GM12878 (cell line): ENCODE measurements around the gene ALDH1L1. TPM values are rescaled to one million over a fixed set of nuclear protein-coding genes. Genes with fewer than 3 reads are reported as not detected.

Experiments used
- ATAC-seq: fragments of 200-7000 bp; cut with Tn5 transposase; 3 replicates; pipeline ENCODE4 v1.9.1; 2020; ENCODE audit warnings: mild to moderate bottlenecking, moderate library complexity
- BruUV-seq: library from RNA; stranded (reverse); fragments of 400-500 nt; replicated peaks from 2 replicates; lab custom pipeline; 2021; lab: Mats Ljungman, UMichigan
- CTCF ChIA-PET: fragments of 300-600 bp; sonication (Branson Sonifier 250); formaldehyde crosslinking; extraction: SDS; loops from one replicate; lab custom pipeline; 2021; ENCODE audit warnings: inconsistent platforms; lab: Yijun Ruan, JAX
- POLR2A ChIA-PET: fragments of 350-600 bp; formaldehyde crosslinking; extraction: SDS; loops from one replicate; lab custom pipeline; 2021; ENCODE audit warnings: inconsistent platforms; lab: Charles Lee
- RAD21 ChIA-PET: fragments of 300-600 bp; sonication (Branson Sonifier 250); formaldehyde crosslinking; loops from one replicate; lab custom pipeline; 2023; ENCODE audit warnings: antibody characterized with exemption; ENCODE audit not compliant: unreplicated experiment; lab: Charles Lee
- SMC1A ChIA-PET: fragments of 300-600 bp; sonication (Branson Sonifier 250); formaldehyde crosslinking; loops from one replicate; lab custom pipeline; 2023; ENCODE audit not compliant: unreplicated experiment, uncharacterized antibody; lab: Charles Lee
- DNase-seq: peaks from one replicate; pipeline ENCODE4 v3.0.0-alpha.2; 2011; ENCODE audit warnings: low read depth, low spot score
- FAIRE-seq: peaks from 3 replicates; lab custom pipeline; 2011; peaks lifted over from hg19 to GRCh38; lab: Jason Lieb, UNC
- H2AFZ ChIP-seq: 2 replicates; pipeline ENCODE4 v1.6.0; 2011; ENCODE audit warnings: low read depth, low read length, control low read depth; ENCODE audit not compliant: control insufficient read depth
- H3K27ac ChIP-seq: 2 replicates; pipeline ENCODE4 v1.5.1; 2011; ENCODE audit warnings: control low read depth; ENCODE audit not compliant: control insufficient read depth, insufficient read depth
- H3K27me3 ChIP-seq, 2 experiments: replicated peaks in 1 of 2; 2 replicates each; pipeline versions ENCODE4 v1.6.0 to v1.6.1; 2011; ENCODE audit warnings: low read length in 1 of 2; ENCODE audit not compliant: control insufficient read depth in 2 of 2, insufficient read depth in 2 of 2
- H3K36me3 ChIP-seq, 2 experiments: 2 replicates each; pipeline ENCODE4 v1.5.1; 2011; ENCODE audit warnings: low read length in 1 of 2; ENCODE audit not compliant: control insufficient read depth in 2 of 2, insufficient read depth in 2 of 2
- H3K4me1 ChIP-seq: 2 replicates; pipeline ENCODE4 v1.6.1; 2011; ENCODE audit warnings: mild to moderate bottlenecking, low read length, moderate library complexity, mixed read lengths; ENCODE audit not compliant: control insufficient read depth, insufficient read depth
- H3K4me2 ChIP-seq: 2 replicates; pipeline ENCODE4 v1.6.0; 2011; ENCODE audit warnings: control low read depth; ENCODE audit not compliant: control insufficient read depth, insufficient read depth
- H3K4me3 ChIP-seq: fragments of 200-600 bp; sonication (generic); 2 replicates; pipeline ENCODE4 v1.5.1; 2016
- H3K79me2 ChIP-seq: 2 replicates; pipeline ENCODE4 v1.6.0; 2011; ENCODE audit warnings: low read length; ENCODE audit not compliant: control insufficient read depth, insufficient read depth
- H3K9ac ChIP-seq: 2 replicates; pipeline ENCODE4 v1.8.0; 2011; ENCODE audit warnings: low read length, control low read depth, mixed read lengths; ENCODE audit not compliant: control insufficient read depth, insufficient read depth
- H3K9me3 ChIP-seq: replicated peaks from 3 replicates; pipeline ENCODE4 v1.5.1; 2011; ENCODE audit warnings: mild to moderate bottlenecking, low read length; ENCODE audit not compliant: control insufficient read depth, insufficient read depth
- H4K20me1 ChIP-seq: 2 replicates; pipeline ENCODE4 v1.6.0; 2011; ENCODE audit not compliant: control insufficient read depth, insufficient read depth
- BMI1 ChIP-seq: fragments of 450-650 bp; IDR thresholded peaks from 2 replicates; pipeline ENCODE4 v1.6.1; 2016; ENCODE audit warnings: mild to moderate bottlenecking, moderate library complexity, borderline replicate concordance
- IKZF1 ChIP-seq: fragments of 450-650 bp; conservative IDR thresholded peaks from 2 replicates; pipeline ENCODE4 v1.6.1; 2017; ENCODE audit warnings: antibody characterized with exemption, mild to moderate bottlenecking
- RFX5 ChIP-seq: IDR thresholded peaks from 2 replicates; pipeline ENCODE4 v1.6.1; 2011; ENCODE audit warnings: low read depth, low read length, improper control_type of control experiment
- YBX1 ChIP-seq: fragments of 450-650 bp; IDR thresholded peaks from 2 replicates; pipeline ENCODE4 v1.6.1; 2016; ENCODE audit warnings: antibody characterized with exemption
- WGBS: methylation state at CpG from one replicate; pipeline ENCODE4 v1.1.6; 2016; ENCODE audit warnings: low lambda C conversion rate; ENCODE audit not compliant: insufficient replicate concordance, insufficient coverage; ENCODE audit errors: missing lambda C conversion rate; 5-methylcytosine and 5-hydroxymethylcytosine counted together
- in situ Hi-C: fragments of 300-500 bp; cut with MboI; formaldehyde crosslinking; loops from 9 replicates; pipeline ENCODE4 v1.14.3; 2018; ENCODE audit warnings: mixed read lengths
- intact Hi-C: fragments of 100-400 bp; cut with micrococcal nuclease; formaldehyde crosslinking; loops from one replicate; pipeline ENCODE4 v1.14.2; 2022; ENCODE audit not compliant: unreplicated experiment
- polyA plus RNA-seq, 11 experiments: library from polyadenylated mRNA; depleted of rRNA in 4 of 11; unstranded in 6 of 11; stranded (reverse) in 5 of 11; fragments of >200 nt; fragmentation: Nextera tagmentation in 4 of 11; fragmentation: Illumina TruSeq in 1 of 11; extraction: Ambion mirVana in 4 of 11; extraction: Trizol in 1 of 11; gene quantifications; 1 replicate in 1 of 11; 2 replicates in 10 of 11; pipeline versions ENCODE4 v1.2.1 to v1.2.3, GENCODE V29; 2011 to 2016; ENCODE audit warnings: inconsistent platforms in 2 of 11, missing spikeins in 2 of 11, low read depth in 1 of 11
- total RNA-seq, 4 experiments: library from RNA; depleted of rRNA in 3 of 4; stranded (reverse); fragments of >200 nt in 3 of 4; fragmentation: Illumina TruSeq in 1 of 4; extraction: Trizol in 1 of 4; gene quantifications; 2 replicates each; pipeline versions ENCODE4 v1.2.1 to v1.2.3, GENCODE V29; 2013 to 2021
- TF ChIP-seq, protein P1 (sequence below): fragments of 450-650 bp; IDR thresholded peaks from 2 replicates; pipeline ENCODE4 v1.6.1; 2017; ENCODE audit warnings: mild to moderate bottlenecking, moderate library complexity
- TF ChIP-seq, protein P2 (sequence below): fragments of 450-650 bp; formaldehyde crosslinking; IDR thresholded peaks from 2 replicates; pipeline ENCODE4 v1.5.0; 2022; ENCODE audit warnings: mild to moderate bottlenecking, missing genetic modification characterization

Gene ALDH1L1
- total and polyA plus RNA-seq, 10 of the 15 experiments (the other 5 are each of a cell fraction or from before 2014, with no cell fraction given), result 0.04 to 18.2 (median 0.45) TPM

DNA sequence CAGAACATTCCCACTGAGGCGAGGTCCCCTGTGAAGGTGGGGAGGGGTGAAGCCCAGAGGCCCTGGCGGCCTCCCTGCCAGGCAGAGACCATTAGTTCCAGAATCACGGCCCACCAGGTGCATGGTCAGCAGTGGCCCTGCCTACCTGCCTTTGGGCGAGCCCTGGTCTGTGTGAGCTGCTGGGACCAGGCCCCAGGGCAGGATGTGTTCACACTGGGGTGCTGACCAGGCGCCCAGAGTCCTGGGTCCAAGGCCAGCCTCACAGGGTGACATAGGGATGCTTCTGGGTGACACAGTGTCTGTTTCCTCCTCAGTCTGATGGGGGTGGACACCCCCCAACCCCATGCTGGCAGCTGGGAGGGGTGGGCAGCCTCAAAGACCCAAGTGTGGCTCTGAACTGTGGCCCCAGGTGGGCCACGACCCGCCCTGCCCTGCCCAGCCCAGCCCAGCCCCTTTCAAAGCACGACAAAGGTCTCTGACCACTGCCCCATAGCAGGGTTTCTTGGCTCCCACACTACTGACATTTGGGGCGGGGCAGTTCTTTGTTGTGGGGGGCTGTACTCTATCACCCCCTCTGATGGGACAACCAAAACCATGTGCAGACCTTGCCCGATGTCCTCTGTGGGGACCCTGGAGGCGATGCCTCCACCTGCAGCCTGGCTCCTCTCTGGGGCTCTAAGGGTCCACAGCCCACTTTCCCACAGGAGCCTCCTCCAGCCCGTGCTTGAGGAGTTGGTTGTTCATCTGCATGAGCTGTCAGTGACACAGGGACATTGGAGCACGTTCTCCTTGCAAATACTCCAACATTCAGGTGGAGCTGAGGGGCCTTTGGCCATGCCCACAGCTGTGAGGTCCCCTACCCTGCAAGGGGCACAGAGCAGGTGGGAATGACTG, 51.6 kb downstream of the ALDH1L1 start:
- intact Hi-C loops (no loop called here), in situ Hi-C loops (no loop called here)
- ChIA-PET POLR2A (no interaction called here), SMC1A (no interaction called here), RAD21 (interaction anchor here (0.5 kb wide), 1 partner anchor 587 kb away, joined by 3 read pairs; no protein-coding TSS in a partner anchor), CTCF (no interaction called here)
- 11% methylated on average over 12 of the region's 13 CpGs for WGBS
- Histone ChIP-seq H3K4me1 (no peaks in the 10 kb centered on the region), H3K27ac (no peak overlapping the region), H3K36me3 (no peaks in the 10 kb centered on the region), H3K27me3 (peaks cover 0 to 2% of the 10 kb centered on the region in 2 experiments; a peak in 1 of 4 replicates), H3K79me2 (no peaks in the 10 kb centered on the region), H2AFZ (no peak overlapping the region), H3K9me3 (no peaks in the 10 kb centered on the region), H3K4me3 (no peak overlapping the region), H4K20me1 (no peaks in the 10 kb centered on the region), H3K4me2 (no peak overlapping the region), H3K9ac (no peak overlapping the region)
- ATAC-seq, result no peak
- no peak for TF ChIP-seq IKZF1
- FAIRE-seq, result no peak
- no peak for DNase-seq
- no TSS peak for BruUV-seq

DNA sequence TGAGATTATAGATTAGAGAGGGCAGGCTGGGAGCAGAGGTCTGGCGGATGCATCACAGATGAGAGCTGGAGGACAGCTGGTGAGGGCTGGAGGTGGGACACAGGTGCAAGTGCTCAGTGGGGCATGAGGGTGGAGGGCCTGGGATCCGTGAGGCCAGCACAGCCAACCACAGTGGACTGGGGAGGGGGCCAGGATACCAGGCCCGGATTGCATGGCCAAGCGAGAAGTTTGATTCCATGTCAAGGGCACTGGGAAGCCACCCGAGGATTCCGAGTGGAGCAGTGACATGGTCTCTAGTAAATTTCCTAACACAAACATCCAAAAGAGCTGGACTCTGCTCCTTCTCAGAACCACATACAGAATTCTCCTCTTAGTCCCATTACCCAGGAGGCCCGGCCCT, 52.5 kb downstream of the ALDH1L1 start:
- Histone ChIP-seq H3K4me2 (no peak overlapping the region), H3K36me3 (no peaks in the 10 kb centered on the region), H3K4me1 (no peaks in the 10 kb centered on the region), H3K4me3 (no peak overlapping the region), H3K9me3 (no peaks in the 10 kb centered on the region), H3K27me3 (peaks cover 0 to 2% of the 10 kb centered on the region in 2 experiments; a peak in 1 of 4 replicates)
- no peak for DNase-seq
- CTCF ChIA-PET, result no interaction called here
- in situ Hi-C loops, result no loop called here
- ATAC-seq, result no peak
- BruUV-seq, result no TSS peak
- TF ChIP-seq YBX1 (no peak), RFX5 (no peak), BMI1 (no peak)
- TF ChIP-seq, protein P1, sequence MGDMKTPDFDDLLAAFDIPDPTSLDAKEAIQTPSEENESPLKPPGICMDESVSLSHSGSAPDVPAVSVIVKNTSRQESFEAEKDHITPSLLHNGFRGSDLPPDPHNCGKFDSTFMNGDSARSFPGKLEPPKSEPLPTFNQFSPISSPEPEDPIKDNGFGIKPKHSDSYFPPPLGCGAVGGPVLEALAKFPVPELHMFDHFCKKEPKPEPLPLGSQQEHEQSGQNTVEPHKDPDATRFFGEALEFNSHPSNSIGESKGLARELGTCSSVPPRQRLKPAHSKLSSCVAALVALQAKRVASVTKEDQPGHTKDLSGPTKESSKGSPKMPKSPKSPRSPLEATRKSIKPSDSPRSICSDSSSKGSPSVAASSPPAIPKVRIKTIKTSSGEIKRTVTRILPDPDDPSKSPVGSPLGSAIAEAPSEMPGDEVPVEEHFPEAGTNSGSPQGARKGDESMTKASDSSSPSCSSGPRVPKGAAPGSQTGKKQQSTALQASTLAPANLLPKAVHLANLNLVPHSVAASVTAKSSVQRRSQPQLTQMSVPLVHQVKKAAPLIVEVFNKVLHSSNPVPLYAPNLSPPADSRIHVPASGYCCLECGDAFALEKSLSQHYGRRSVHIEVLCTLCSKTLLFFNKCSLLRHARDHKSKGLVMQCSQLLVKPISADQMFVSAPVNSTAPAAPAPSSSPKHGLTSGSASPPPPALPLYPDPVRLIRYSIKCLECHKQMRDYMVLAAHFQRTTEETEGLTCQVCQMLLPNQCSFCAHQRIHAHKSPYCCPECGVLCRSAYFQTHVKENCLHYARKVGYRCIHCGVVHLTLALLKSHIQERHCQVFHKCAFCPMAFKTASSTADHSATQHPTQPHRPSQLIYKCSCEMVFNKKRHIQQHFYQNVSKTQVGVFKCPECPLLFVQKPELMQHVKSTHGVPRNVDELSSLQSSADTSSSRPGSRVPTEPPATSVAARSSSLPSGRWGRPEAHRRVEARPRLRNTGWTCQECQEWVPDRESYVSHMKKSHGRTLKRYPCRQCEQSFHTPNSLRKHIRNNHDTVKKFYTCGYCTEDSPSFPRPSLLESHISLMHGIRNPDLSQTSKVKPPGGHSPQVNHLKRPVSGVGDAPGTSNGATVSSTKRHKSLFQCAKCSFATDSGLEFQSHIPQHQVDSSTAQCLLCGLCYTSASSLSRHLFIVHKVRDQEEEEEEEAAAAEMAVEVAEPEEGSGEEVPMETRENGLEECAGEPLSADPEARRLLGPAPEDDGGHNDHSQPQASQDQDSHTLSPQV, result no peak
- TF ChIP-seq, protein P2, sequence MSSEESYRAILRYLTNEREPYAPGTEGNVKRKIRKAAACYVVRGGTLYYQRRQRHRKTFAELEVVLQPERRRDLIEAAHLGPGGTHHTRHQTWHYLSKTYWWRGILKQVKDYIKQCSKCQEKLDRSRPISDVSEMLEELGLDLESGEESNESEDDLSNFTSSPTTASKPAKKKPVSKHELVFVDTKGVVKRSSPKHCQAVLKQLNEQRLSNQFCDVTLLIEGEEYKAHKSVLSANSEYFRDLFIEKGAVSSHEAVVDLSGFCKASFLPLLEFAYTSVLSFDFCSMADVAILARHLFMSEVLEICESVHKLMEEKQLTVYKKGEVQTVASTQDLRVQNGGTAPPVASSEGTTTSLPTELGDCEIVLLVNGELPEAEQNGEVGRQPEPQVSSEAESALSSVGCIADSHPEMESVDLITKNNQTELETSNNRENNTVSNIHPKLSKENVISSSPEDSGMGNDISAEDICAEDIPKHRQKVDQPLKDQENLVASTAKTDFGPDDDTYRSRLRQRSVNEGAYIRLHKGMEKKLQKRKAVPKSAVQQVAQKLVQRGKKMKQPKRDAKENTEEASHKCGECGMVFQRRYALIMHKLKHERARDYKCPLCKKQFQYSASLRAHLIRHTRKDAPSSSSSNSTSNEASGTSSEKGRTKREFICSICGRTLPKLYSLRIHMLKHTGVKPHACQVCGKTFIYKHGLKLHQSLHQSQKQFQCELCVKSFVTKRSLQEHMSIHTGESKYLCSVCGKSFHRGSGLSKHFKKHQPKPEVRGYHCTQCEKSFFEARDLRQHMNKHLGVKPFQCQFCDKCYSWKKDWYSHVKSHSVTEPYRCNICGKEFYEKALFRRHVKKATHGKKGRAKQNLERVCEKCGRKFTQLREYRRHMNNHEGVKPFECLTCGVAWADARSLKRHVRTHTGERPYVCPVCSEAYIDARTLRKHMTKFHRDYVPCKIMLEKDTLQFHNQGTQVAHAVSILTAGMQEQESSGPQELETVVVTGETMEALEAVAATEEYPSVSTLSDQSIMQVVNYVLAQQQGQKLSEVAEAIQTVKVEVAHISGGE, result no peak
- TF ChIP-seq, all 136 proteins: peak for 0
- ChIA-PET POLR2A (no interaction called here), RAD21 (interaction anchor here (0.5 kb wide), 1 partner anchor 588 kb away, joined by 3 read pairs; no protein-coding TSS in a partner anchor), SMC1A (no interaction called here)
- no peaks in the 10 kb centered on the region for H4K20me1 ChIP-seq
- H3K9ac ChIP-seq, result no peak overlapping the region
- WGBS, result 37% methylated on average over 7 of the region's 7 CpGs
- no peak for FAIRE-seq
- H3K79me2 ChIP-seq, result no peaks in the 10 kb centered on the region
- no peak overlapping the region for H3K27ac ChIP-seq
- H2AFZ ChIP-seq, result no peak overlapping the region
- intact Hi-C loops, result no loop called here
